OCI-LY3 (cell line): ENCODE measurements around the gene TARBP2.

ENCODE experiments used
- EZH2phosphoT487 ChIP-seq: fragments of 200-600 bp; shearing (Covaris generic); IDR thresholded peaks from 2 replicates; pipeline ENCODE4 v1.6.1; 2018; ENCODE audit warnings: antibody characterized with exemption, mixed run types, low read depth
- TF ChIP-seq, protein P1 (sequence below): fragments of 200-600, 300-600 bp; sonication (generic); IDR thresholded peaks from 2 replicates; pipeline ENCODE4 v1.5.1; 2014; ENCODE audit warnings: antibody characterized with exemption, low read length, low read depth

DNA sequence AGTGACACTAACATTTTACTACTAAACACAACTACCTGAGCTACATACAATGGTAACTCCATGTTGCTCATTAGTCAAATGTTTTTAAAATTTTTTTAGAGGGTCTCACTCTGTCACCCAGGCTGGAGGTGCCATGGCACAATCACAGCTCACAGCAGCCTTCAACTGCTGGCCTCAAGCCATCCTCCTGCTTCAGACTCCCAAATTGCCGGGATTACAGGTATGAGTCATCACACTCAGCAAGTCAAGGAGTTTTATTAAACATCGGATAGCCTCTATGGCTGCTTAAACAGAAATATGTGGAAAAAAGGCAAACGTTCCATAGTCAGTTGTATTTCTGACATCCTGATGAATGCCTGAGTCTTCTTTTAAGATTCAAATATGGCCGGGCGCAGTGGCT lies 17.3 kb downstream of the TARBP2 start:
- TF ChIP-seq, protein P1, sequence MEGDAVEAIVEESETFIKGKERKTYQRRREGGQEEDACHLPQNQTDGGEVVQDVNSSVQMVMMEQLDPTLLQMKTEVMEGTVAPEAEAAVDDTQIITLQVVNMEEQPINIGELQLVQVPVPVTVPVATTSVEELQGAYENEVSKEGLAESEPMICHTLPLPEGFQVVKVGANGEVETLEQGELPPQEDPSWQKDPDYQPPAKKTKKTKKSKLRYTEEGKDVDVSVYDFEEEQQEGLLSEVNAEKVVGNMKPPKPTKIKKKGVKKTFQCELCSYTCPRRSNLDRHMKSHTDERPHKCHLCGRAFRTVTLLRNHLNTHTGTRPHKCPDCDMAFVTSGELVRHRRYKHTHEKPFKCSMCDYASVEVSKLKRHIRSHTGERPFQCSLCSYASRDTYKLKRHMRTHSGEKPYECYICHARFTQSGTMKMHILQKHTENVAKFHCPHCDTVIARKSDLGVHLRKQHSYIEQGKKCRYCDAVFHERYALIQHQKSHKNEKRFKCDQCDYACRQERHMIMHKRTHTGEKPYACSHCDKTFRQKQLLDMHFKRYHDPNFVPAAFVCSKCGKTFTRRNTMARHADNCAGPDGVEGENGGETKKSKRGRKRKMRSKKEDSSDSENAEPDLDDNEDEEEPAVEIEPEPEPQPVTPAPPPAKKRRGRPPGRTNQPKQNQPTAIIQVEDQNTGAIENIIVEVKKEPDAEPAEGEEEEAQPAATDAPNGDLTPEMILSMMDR = no peak
- TF ChIP-seq EZH2phosphoT487 = no peak
